GM19395 (cell line): ENCODE results near the gene ZIC1.

Experiments
- ATAC-seq: cut with Tn5 transposase; IDR thresholded peaks from one replicate; pipeline ENCODE4 v1.9.1; 2021; ENCODE audit warnings: mild to moderate bottlenecking, moderate library complexity; ENCODE audit not compliant: unreplicated experiment

The ZIC1 gene

DNA sequence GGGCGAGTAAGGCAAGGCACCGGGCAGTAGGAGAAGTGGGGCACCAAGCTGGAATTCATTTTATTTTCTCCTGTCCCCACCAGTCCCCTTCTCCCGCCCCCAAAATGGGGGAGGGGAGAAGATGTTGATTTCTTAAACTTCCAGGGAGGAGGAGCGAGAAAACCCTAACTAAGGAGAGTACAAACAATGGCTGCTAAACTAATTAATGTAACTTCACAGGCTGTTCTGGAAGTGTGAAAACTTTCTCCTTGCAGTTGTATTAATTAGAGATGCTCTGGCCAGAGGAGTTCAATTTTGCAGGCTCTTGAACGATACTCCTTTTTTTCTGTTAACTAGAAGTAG is 14.3 kb upstream of the ZIC1 start:
- no peak for ATAC-seq

DNA sequence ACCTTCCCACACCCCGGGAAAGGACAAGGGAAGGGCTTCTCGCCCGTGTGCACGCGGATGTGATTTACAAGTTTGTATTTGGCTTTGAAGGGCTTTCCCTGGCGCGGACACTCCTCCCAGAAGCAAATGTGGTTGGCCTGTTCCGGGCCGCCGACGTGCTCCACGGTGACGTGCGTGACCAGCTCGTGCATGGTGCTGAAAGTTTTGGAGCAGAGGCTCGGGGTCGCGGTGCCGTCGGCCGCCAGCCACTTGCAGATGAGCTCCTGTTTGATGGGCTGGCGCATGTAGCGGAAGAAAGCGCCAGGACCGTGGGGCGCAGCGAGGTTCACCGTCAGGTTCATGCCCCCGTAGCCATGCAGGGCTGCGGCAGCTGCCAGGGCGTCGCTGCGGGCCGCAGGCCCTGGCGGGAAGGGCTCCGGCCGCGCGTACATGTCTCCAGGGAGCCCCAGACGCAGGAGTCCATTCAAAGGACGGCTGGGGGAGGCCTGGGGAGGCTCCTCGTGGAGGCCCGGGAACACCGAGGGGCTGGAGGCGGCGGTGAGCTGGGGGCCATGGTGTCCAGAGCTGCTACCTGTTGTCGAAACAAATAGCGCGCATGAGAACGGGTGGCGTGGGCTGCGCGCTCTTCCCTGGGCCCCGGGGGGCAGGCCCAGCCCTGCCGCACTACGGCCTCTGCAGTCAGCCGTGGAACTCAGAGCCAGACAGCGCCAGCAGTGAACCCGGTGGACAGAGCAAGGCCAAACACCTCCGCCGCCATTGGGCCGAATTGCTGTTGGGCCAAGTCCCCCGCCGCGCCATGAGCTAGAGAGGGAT is 13.1 kb upstream of the ZIC1 start:
- ATAC-seq: no peak

DNA sequence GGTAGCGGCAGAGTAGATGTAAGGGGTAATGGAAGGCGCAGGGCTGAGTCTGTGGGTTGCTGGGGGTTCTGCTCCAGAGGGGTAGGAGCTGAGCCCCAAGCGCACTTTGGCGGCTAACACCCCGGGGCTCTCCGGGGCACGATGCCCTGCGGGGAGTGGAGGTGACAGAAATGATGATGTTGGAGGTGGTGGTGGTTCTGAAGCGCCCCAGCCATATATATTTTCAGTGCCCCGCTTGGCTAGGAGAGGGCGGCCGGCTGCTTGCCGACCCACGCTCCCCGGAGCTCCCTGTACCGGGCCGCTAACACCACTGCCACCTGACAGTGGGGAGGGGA is 12.5 kb upstream of the ZIC1 start:
- ATAC-seq: no peak

DNA sequence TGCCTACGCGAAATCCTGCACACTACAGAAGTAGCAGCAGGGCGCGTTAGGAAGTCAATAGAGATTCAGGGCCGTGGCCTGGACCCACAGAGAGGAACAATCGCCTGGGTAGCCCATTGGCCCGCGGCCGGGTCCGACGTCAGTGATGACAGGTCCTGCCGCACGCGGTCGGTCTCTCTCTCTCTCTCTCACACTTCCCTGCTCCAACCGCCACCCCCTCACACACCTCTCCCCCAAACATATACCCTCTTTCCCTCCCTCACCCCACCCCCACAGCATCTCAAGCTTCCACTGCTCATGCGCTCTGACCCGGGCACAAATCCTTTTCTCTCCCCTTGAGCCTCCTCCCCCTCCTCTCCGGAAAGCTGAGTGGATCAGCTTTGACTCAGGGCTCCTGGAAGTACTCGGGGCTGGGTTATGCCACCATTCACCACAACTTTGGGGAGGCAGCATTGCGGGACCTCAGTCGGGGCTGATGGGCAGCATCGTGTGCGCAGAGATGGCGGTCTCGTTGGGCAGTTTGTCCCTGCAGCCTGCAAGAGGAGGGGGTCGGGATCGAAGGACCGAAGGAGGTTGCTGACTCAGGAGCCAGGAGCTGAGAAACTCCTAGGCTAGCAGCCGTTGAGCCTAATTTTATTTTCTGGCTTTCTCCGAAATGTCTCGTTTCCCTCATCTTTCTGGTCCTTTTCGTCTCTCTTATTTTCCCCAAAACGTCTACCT is 11.8 kb upstream of the ZIC1 start:
- ATAC-seq: no peak

DNA sequence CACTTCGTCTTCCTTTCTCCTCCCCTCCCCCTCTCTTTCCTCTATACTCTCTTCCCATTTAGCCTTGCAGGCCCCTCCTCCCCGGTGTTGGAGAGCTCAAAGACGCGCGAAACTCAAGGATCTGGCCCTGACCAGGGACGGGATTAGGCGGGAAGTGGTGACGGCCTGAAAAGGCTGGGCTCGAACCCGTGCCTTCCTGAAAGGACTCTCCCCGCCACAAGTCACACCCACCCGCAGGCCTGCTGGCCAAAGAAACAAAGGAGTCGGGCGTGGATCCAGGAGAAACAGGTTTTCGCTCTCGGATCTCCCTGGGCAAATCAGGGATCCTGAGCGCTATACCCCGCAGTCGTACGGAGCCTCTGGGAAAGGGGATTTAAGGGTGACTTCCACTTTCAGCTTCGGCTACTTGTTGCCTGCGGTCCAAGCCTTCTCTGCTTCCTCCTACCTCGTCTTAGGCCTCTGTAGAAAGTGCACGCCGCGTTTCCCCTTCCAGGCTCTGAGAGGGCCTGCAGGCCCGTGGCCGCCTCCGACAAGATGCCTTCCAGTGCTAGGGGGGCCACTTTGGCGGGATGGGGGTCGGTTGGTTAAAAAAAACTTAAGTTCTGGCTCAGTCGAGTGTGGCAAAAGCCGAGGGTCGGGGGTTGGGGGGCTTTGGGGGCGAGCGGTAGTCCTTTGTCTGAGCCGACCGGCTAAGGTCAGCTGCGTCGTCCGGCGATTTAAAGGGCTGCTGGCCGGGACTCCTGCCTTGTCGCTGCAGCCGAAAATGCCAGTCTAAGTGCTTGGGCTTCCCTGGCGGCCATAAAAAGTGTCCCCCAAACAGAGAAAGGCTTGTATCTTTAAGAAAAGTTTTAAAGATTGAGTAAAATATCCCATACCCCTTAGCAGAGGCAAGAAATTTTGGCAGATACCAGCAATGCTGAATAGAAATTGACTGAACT is 11.0 kb upstream of the ZIC1 start:
- ATAC-seq: no peak

DNA sequence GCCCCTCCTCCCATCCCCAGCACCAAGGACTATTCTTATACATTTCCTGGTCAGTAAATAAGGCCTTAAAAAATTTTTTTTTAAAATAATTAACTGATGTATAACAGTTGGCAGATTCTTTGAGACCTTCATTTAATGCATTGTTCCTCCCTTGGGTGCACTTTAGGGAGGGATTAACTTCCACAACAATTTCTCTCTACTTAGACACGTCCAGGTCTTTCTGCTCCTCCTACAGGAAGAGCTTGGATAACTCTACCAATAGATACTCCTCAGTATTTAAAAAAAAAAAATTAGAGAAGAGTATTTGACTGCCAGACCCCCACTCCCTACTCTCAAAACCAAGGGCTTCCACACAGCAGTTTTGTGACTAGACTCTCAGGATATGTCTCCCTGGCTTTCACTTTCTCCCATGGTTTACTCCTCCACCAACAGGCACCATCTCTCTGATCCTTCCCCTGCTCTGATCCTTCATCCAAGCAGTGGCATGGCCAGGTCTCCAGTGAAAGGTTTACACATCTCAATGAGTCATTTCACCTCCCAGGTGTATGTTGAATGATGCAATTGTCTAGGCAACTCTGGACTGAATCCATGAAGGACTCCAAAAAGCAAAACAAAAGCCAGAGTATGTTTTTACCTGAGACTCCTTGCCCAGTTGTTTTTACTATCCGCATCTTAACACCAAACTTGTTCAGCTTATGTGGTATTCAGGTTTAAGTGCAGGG is 10.2 kb upstream of the ZIC1 start:
- no peak for ATAC-seq

DNA sequence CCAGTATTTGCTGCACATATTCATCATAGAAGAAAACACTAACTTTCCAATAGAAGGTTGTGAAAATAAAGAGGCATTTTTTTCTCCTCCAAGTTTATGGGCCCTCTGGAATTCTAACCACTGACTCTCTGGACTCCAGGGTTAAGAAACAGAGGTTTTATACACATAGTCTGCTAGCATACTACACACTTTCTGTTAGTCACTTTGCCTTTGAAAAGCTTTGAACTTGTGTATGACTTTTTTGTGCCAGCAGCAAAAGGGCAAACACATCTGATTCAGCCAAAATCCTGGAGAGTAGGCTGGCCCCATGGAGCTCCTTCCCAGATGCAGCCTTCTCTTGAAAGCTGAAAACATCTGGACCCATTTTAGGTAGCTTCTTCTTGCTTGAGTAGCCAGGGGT is 9.1 kb upstream of the ZIC1 start:
- no peak for ATAC-seq

DNA sequence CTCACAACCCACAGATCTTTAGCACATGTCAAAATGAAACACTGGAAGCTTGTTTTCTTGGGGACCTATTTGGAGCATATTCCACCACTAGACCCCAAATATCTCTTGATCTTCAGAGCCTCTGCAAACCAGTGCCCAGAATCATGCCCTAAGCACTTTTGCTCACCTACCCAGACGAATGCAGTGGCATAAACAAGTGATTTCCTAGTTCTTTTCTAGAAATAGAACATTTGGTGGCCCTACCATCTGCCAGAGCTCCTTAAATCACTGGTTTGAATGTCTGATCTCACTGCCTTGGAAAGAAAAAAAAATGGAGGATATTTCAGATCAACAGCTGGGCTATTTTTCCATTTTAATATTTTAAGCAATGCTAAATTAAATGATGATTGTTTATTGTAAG is 8.2 kb upstream of the ZIC1 start:
- ATAC-seq: no peak

DNA sequence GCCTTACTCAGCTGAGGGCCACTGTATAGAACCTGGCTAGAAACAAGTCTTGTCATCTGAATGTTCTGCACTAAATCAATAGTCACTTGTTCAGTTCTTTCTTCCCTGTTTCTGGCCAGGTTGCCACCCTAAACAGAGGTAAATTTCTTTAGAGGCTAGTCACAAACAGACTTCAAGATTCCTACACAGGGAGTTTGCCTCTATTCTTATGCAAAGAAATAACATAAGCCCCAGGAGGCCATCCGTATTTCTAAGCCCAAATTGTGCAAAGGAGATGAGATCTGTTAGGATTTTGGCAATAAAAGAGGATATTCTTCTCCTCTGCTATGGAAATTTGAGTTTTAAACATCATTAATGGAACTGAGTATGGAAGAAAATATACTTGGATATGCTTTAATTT is 7.7 kb upstream of the ZIC1 start:
- no peak for ATAC-seq

DNA sequence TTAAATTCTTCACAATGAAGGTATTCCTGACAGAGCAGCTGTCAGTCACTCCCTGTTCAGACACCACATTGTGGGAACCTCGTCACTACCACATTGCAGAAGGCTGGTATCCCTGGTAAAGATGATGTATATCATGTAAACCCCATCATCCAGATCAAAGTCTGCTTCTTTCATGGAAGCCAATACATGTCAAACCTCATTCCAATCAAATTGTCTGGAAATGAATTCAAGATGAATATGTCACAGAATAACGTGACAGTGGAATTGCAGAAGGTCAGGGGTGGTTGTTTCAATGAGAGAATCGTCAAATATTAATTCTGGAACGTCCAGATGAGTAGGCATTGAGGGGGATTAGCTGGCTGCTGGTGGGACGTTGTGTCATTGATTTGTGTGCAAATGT is 7.0 kb upstream of the ZIC1 start:
- ATAC-seq: no peak

DNA sequence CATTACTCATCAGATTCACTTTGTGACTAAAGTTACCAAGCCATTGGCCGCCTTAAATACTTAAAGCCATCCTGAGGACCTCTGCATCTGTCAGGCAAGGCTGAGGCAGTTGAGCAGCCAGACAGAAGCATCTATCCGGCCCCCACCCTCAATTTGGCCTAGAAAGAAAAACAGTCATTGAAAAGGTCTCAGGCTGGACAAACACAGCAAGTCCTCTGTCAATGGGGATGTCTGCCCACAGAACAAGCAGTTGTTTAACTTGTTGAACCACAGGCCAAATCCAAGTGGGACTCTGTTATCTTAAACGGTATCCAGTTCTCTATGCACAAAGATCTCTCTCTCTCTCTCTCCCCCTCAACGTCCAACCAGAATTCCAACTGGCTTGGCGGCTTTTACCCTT is 5.7 kb upstream of the ZIC1 start:
- ATAC-seq: no peak

DNA sequence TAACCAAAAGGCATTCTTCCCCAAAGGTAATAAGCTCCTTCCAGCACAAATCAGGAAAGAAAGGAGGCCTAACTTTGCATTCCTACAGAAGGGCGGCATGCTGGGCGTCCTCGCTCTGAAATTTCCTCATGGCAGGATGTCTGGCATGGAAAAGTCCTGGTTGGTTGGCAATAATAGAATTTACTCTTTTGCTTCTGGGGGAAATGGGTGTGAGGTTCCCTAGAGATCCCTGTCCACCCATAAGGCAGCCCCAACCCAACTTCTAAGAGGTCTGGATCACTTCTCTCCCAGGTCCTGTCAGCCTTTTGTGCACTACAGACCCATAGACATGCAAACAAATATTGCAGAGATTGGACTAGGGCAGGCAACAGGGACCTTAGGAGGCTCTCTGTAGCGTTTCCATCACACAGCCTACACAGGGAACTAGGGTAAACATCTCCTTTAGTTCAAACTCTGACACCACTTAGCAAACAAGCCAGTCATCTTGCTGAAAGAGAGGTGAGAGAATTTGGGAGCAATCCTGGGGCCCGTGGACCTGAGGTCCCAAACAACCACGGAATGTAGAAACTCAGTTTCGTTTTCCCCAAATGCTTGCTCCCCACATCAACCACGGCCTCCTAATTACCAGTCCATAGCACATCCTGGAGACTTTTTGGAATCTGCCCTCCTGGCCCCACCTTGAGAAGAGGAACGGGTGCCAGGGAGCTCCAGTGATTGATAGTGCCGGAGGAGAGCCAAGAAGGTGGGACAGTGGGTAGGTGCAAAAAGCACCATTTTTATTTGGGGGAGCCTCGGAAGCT is 5.0 kb upstream of the ZIC1 start:
- no peak for ATAC-seq

DNA sequence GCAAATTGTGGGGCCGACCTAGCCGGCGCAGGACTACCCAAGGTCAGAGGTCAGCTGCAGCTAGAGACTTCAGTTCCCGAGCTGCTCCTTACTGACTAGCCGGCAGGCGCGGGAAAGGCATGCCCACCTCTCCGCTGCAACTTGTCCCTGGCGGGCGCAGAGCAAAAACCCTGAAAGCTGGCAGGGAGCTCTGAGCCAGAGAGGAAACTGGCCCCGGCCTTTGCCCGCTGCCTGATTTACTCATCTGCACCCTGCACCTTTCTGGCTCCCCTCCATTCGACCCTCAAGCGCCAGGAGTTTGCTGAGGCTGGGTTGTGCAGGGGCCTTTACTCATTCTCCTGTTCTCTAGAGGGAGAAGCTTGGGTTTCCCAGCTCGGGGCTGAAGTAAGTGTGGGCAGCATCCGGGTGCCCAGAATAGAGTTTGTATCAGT is 4.3 kb upstream of the ZIC1 start:
- ATAC-seq: no peak

DNA sequence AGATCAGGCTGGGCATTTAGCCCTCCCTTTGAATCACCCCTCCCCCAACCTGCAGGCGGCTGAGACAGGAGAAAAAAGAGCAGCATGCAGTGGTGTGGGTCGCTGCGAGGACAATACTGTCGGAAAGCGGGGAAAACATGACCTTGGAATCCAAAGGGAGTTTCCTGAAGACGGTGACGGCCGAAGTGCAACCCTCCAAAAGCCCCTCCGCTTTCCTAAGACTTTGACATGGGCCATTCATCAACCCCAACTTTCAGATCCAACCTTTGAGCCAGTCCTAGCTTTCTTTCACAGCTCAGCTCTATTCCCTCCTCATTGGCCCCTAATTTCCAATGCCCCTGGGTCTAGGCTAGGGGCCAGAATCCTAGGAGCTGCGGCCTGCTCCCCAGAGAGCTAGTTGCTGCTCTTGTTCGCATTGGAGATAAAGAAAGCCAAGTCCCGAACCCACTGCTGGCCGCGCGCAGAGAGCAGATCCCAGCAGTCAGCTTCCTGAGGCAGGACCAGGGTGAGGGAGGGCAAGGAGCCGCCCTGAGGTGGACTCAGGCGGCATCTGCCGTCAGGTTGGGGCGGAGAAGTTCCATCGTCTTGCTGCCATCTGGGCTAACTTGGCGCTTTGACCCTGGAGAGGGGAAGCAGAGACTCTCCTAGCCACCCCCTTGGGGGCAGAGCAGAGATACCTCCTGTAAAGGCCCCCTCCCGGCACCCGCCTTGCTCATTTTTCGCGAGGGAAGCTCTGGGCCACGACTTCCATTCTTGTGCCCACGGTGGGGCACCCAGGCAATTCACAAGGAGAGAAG is 3.7 kb upstream of the ZIC1 start:
- no peak for ATAC-seq

DNA sequence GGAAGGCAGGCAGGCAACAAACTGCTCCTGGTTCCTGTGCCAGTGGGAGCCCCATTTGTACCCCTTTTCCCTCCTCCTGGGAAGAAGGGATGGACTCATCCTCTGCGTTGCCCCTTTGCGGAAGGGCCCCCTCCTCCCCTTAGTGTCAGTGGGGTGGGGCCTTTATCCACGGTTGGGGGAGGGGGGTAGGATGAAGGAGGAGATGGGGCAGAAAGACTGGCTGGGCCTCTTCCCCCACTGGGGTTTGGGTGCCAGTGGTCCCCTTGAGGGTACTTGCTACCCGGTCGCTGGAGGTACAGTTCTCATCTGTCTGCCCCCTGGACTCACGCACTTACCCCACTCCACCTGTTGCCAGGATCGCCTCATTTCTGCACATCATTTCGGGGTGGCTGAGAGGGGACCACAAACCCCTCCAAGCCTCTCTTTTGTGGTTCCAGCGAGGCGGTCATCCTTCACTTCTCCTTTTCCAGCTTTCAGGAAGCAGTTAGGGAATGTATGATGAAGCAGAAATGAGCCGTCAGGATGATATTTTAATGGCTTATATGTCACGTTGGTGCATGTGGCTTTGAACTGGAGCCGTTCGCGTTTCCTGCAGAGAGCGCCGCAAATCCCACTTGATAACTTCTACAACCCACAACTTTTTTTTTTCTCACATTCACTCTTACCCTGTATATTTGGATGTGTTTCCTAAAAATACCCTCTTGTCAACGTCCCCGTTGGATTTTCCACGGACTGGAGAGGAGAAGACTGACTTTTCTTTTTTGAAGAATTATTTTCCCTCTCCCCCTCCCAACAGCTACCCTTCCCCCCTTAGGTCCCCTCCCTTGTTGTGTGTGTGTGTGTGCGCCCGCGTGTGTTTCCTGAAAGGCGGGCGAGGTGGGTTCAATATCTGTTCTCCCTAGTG is 2.9 kb upstream of the ZIC1 start, which contains the start of gene ZIC4:
ZIC4 (minus strand) TSS at position 516 of the 904 bp plus-strand sequence. CDS start 3,746 bp downstream, outside the sequence.
- ATAC-seq: no peak

DNA sequence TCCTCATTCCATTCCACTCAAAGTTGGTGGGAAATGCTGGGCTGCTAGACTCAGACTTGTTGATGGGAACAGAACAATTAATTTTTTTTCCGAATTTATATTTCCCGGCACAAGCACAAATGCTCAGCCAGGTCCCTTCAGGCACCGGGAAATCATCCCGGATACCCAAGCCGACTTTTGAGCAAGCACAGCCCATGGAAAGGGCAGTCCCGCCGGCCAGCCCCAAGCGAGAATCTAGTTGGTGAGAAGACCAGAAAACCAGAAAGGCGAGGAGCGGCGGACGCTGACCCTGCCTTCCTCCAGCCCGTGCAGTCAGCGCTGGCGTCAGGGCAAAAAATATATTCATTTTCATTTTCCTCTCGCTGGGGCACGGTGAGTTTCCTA is 2.1 kb upstream of the ZIC1 start:
- ATAC-seq: no peak

DNA sequence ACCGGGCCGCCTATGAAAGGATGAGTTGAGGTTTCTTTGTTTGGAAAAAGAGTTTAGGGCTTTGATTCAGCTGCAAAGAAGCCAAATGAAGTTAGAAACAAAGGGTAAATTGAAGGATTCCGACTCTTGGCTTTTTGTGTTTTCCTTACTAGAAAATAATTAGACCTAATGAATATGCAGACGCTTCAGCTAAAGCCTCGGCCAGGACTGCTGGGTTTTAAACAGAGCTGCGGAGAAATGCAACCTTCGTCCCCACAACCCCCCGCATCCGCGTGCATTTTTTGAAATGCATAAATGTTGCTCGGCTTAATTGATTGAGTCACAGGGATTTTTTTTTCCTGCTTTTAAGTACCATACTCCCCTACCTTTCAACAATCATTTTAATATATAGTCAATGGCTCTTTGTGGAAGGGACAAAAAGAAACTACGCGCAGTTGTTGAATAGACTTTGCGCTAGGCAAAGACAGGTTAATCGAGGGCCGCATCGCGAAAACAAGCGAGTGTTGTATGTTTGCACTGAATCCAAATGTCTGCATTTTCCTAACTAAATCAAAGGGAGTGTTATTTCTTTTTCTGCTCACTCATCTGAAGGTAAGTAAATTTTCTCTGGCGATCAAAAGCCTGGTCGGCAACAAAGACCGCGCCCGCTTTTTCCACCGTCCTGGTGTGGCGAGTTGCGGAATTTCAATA is 1.5 kb upstream of the ZIC1 start:
- ATAC-seq: no peak
